ENCODE data around the gene GRIK1.

GRCh38 chr21:29643289-29643688 lies 296.5 kb downstream of the GRIK1 start:
- no peak for TF ChIP-seq CTCF (IDR thresholded peaks at IDR 0.05)
- no peak for TF ChIP-seq POLR2A (IDR thresholded peaks at IDR 0.05)

All from Peyer's patch (tissue), 4 donors.